ENCODE results near the gene SERPINB10.

DNA sequence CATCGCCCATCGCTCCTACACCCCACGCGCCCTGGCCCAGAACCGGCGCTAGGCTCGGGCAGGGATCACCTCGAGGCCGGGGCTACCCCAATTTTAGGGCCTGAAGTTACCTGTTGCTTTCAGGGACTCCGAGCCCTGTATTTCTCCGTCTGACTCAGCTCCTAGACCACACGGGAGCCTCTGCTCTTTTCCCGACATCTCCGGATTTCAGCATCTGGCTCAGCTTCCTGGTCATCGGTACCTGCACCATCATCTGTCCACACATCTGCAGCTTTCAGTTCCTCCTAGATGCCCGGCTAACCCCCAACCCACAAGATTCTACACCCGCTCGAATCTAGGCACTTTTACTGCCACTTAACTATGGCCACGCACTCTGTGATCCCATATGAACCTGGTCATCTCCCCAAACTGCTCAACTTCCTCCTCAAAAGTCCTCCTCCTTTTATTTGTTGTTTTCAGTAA is 29.2 kb downstream of the SERPINB10 start:
- no peak for TF ChIP-seq POLR2A (IDR thresholded peaks at IDR 0.05)
- no peak for TF ChIP-seq CTCF (IDR thresholded peaks at IDR 0.05)

All from thyroid gland (tissue), 4 donors.